GM08714 (cell line): ENCODE data around the gene OR10A2.
"Not testable (repeated sequence)": the region's sequence is repeated elsewhere in the genome, so short reads cannot be mapped to it uniquely, and the experiment has no call there.

Source experiments
- H3K4me3 ChIP-seq: fragments of 200-500 bp; sonication (Bioruptor generic); 2 replicates; pipeline ENCODE4 v1.5.1; 2014; ENCODE audit warnings: mild to moderate bottlenecking, low read length, inconsistent platforms
- ZNF274 ChIP-seq: IDR thresholded peaks from 2 replicates; pipeline ENCODE4 v1.6.1; 2012; ENCODE audit warnings: mild to moderate bottlenecking, low read depth, low read length

OR10A2 gene, protein sequence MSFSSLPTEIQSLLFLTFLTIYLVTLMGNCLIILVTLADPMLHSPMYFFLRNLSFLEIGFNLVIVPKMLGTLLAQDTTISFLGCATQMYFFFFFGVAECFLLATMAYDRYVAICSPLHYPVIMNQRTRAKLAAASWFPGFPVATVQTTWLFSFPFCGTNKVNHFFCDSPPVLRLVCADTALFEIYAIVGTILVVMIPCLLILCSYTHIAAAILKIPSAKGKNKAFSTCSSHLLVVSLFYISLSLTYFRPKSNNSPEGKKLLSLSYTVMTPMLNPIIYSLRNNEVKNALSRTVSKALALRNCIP

DNA sequence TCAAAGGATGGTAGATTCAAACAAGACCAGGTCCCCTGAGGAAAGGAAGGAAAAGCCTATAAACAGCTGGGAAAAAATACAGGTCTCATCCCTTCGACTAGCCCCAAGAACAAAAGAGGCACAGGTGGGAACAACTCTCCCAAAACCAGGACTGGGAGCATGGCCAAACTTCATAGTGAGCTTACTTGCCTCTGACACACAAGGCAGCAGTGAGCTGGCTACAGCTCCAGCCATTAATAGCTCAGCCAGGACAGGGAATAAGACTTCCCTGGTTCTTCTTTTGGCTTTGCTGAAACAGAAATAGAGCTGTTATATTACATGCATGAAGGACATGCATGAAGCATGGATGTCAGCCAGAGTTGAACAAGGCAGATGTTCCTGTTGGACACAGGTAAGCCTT lies at the start of gene OR10A2:
OR10A2 (plus strand) TSS at position 97 of the 400 bp plus-strand sequence. CDS start 6,698 bp downstream, outside the sequence.
- TF ChIP-seq ZNF274: no peak

DNA sequence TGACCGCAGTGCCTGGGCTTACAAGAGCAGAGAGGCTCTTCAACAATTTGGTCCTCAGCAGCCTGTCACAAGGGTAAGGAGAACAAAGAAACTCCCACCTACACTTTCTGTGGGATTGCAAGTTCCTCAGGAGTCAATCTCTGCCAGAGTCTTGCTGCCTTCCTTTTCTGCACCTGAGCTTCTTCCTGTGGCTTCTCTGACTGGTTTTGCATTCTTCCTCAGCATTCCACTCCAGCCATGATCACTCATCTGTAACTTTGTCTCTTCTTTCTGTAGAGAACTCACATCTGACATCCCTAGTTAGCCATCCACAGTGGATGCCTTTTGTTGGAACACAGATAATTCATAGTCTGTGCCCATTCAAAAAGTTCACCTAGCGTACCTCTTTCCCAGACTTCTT lies 49.2 kb upstream of the OR10A2 start:
- no peak overlapping the region for H3K4me3 ChIP-seq
- TF ChIP-seq ZNF274: no peak

More for the DNA sequence above, at the start of gene OR10A2:
- no peak within 1 kb of the TSS for H3K4me3 ChIP-seq

DNA sequence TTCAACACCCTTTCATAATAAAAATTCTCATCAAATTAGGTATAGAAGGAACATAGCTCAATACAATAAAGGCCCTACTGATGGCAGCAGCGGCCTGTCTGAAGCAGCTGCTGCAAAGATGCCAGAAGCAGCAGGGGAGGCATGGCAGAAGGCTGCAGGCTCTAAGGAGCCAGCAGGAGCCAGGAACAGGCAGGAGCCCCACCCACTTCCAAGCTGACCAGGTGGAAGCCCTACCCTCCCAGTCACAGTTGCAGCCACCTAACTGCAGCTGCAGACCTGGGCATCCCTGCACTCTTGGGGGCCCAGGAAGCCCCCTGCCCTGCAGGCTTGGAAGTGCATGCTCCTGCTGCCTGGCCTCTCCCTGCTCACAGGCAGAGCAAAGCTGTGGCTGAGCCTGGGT lies 45.2 kb upstream of the OR10A2 start:
- no peak overlapping the region for H3K4me3 ChIP-seq
- TF ChIP-seq ZNF274: no peak

DNA sequence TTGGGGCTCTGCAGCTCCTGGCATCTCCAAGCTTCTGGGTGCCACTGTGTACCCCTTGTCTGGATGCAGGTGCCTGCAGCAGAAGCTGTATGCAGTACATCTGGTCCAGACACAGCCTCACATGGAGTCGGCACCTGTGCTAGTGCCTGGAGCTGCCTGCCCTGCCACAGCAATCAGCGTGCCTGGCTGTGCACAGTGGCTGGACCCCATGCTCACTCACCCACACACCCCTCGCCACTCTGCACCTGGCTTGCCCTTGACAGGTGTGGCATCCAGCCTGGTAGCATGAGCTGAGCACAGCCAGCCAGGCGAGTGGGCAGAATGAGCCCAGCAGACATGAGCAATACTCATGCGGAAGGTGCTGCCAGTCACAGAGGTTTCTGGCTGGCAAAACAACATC lies 43.9 kb upstream of the OR10A2 start:
- no peak for TF ChIP-seq ZNF274
- H3K4me3 ChIP-seq: no peak overlapping the region

DNA sequence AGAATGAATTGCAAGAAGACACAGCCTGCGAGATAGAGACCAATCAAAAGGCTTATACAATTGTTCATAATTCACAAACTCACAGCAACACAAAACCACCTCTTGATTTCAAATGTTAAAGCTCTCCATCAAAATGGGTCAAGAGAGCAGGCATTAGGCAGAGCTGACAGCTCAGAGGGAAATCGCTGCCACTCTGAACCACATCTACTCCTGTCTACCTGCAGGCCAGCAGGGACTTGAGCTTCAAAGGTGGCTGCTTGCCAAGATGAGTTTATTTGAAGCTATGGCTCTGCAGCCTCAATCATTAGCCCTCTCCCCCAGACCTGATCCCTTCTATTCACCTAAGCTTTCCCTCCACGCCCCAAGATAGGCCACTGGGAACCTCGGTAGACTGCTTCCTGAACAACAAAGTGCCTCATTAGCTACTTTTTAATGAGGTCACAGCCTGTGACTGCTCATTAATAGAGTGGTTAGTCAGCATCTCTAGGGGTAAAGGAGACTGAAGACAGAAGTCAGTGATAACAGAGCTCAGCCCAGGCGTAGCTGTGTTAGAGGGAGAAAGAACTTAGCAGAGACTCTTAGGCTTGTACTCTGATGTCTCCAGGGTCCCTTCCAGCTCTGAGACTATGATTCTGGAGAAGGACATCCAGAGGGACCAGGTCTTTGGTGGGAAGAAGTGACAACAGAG lies 38.6 kb upstream of the OR10A2 start:
- TF ChIP-seq ZNF274: no peak

DNA sequence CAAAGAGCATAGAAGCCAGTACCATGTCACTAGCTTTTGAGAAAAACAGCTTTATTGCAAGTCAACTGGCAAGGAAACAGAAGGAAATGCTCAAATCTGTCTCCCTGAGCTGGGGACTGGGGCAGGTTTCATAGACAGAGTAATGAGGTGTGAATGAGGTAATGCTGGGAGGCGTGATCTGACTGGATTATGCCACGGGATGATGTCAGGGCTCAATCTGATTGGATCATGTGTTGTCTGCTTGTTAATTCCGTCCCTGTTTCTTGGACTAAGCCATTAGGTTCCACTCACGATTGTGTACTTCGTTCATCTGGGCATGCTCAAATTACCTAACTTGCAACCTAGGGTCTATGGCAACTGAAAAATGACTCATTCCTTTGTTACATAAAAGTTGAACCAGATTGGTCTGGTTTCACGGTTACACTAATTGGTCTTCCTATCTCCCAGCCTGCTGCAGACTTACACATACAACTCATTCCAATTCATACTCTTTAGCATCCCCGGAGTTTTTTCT lies 37.6 kb upstream of the OR10A2 start:
- H3K4me3 ChIP-seq: no peak overlapping the region
- TF ChIP-seq ZNF274: no peak

More for the DNA sequence above, 38.6 kb upstream of the OR10A2 start:
- H3K4me3 ChIP-seq: no peak overlapping the region

DNA sequence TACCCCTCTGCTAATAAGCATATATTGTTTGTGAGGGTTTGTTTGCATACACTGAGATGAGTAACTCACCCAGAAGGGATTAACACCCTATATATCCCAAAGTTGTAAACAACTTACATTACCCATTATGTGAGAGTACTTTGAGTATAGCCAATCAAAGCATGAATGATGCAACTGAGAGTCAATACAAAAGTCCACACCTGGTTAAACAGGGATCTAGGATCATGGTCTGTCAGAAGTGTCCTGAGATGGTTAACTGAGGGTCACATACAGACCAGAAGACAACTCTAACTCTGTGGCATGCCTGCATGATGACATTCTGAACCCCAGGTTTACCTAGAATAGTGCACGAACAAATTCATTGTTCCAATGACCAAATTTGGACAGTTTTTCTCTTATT lies 34.8 kb upstream of the OR10A2 start:
- TF ChIP-seq ZNF274: no peak
- H3K4me3 ChIP-seq: no peak overlapping the region

DNA sequence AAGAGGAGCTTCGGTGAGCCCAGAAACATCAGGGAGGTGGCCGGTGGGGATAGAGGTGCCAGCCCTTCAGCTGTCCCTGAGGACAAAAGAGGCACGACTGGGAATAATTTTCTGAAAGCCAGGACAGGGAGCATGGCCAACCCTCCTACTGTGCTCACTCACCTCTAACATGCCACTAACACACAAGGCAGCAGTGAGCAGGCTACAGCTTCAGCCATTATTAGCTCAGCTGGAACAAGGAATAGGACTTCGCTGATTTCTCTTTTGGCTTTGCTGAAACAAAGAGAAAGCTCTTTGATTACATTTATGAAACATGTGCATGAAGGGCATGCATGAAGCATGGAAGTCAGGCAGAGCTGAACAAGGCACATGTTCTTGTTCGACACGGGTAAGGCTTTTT lies 29.5 kb upstream of the OR10A2 start:
- no peak for TF ChIP-seq ZNF274
- no peak overlapping the region for H3K4me3 ChIP-seq

DNA sequence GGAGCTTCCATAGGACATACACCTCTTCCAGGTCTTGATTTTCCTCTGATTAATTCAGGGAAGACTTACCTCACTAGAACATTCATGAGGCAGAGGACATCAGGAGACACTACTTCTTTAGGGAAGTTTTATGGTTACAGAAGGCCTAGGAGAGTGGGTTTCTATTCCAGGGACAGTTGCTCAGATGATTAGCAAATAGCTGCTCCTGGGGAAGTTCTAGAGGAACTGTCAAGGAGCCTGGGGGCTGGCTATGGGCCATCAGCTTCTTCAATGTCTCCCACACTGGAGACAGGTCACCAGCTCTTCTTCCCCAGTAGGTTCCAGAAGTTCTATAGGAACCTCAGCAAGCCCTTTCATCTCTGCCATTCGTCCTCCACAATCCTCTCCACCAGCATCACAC lies 28.8 kb upstream of the OR10A2 start:
- H3K4me3 ChIP-seq: no peak overlapping the region
- no peak for TF ChIP-seq ZNF274

DNA sequence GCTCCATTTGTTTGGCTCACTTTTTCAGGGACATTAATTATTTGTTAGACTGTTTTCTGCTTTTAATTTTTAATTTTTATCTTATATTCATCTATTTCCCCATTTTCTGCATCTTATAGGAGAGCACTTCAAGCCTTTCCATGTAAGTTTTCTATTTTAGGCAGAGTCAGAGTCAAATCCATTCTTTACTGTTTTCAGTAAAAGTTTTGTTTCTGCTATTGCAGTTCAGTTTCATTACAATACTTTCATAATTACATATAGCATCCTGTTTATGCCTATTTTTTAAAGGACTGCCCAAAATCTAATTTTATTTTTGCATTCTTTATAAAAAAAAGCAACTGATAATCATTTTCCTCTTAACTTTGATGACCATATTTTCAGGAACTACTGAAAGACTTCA lies 21.2 kb upstream of the OR10A2 start:
- no peak for TF ChIP-seq ZNF274
- no peak overlapping the region for H3K4me3 ChIP-seq

DNA sequence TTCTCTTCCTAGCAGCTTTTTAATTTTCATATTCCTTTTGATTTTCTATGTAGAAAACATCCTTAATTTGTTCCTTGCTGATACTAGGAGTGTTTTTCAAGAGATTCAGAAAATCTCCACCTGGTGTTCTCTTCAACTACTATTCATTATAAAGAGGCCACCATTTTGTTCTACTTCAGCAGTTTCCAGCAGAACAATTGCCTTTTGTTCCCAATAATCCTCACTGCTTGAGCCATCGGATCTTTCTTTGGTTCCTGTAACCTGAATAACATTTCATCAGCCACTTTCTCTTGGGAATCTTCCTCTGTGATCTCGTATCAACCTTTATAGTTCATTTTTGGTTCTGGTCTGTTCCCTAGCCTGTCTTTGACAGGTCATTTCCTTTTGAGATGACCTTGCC lies 19.2 kb upstream of the OR10A2 start:
- no peak for TF ChIP-seq ZNF274
- no peak overlapping the region for H3K4me3 ChIP-seq

DNA sequence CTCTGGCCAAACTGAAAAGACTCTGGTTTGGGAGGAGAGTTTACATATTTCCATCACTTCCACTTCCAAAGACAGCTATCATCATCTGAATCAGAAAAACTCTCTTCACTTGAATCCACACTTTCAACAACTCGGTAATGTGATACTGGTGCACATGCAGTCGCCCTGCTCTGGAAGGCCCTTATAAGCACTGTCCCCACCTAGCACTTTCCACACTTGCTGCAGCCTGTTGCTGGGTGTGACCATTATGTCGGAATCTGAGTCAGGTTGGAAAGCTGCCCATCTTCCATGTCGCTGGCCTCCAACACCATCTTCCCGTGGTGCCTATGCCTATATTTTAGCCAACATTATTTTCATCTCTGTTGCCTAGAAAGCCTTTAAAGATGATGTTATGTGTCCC lies 18.5 kb upstream of the OR10A2 start:
- H3K4me3 ChIP-seq: no peak overlapping the region
- TF ChIP-seq ZNF274: no peak

DNA sequence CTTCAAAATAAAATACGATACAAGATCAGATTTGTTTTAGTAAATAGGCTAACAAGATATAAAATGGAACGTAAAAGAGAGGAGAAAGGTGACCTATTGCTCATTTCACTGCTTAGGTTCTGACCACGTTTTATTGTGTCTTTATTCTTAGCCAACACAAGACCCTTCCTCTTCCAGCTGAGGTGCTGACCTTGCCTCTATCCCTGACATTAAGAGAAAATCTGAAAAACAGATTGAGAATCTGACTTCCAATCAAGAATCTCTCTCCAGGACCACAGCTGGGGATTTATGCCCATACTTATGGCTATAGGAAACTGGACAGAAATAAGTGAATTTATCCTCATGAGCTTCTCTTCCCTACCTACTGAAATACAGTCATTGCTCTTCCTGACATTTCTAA lies 17.5 kb upstream of the OR10A2 start, which contains the start of gene OR10A5:
OR10A5 (plus strand) TSS at position 301 of the 400 bp plus-strand sequence; CDS start at position 301, 0 bp downstream.
- H3K4me3 ChIP-seq: no peak within 1 kb of the TSS
- no peak for TF ChIP-seq ZNF274

DNA sequence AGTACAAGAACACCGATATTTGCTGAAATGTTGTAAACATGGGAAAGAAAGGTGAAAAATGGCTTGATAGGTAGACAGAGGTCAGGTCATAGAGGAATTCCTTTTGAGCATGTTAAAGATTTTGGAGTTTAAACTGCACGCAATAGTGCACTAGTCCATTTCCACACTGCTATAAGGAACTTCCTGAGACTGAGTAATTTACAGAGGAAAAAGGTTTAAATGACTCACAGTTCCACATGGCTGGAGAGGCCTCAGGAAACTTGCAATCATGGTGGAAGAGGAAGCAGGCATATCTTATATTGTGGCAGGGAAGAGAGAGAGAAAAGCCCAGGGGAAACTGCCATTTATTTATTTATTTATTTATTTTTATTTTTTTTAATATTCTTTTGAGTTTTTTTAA lies 12.3 kb upstream of the OR10A2 start:
- no peak overlapping the region for H3K4me3 ChIP-seq
- TF ChIP-seq ZNF274: no peak

DNA sequence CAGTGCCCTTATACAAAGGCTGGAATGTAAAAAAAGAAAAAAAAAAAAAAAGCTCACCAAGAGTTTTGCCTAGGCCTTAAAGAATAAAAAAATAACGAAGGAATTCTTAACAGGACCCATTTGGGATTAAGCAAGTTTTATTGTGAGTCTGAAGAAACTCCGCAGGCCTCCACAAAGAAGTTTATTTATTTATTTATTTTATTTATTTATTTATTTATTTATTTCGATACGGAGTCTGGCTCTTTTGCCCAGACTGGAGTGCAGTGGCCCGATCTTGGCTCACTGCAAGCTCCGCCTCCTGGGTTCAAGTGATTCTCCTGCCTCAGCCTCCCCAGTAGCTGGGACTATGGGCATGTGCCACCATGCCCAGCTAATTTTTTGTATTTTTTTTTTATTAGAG lies 8.1 kb upstream of the OR10A2 start:
- H3K4me3 ChIP-seq: not testable (repeated sequence)

DNA sequence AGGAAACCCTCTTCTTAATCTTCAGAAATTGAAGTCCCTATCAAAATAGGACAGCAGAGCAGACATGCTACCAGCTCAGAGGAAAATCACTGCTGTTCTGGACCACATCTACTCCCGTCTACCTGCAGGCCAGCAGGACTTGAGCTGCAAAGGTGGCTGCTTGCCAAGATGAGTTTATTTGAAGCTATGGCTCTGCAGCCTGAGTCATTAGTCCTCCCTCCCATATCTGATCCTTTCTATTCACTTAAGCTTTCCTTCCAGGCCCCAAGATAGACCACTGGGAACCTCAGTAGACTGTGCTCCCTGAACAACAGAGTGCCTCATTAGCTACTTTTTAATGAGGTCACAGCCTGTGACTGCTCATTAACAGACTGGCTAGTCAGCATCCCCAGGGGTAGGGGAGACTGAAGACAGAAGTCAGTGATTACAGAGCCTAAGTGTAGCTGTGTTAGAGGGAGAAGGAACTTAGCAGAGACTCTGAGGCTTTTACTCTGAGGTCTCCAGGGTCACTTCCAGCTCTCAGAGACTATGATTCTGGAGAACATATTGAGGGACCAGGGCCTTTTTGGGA lies 6.8 kb upstream of the OR10A2 start:
- H3K4me3 ChIP-seq: no peak overlapping the region
- no peak for TF ChIP-seq ZNF274
